GM21390 (cell line): ENCODE data around the gene CDH16.
"Not testable (repeated sequence)": the region's sequence is repeated elsewhere in the genome, so short reads cannot be mapped to it uniquely, and the experiment has no call there.

Experiments
- ATAC-seq: cut with Tn5 transposase; IDR thresholded peaks from one replicate; pipeline ENCODE4 v1.9.1; 2021; ENCODE audit not compliant: unreplicated experiment

Gene CDH16

GRCh38 chr16:66918803-66919568, at the start of gene CDH16:
Gene CDH16 (minus strand): TSS chr16:66918885. CDS start chr16:66918065, 820 bp downstream.
- no peak for ATAC-seq

- no peak for ATAC-seq
Observed at GRCh38 chr16:66964049-66964448, 45.4 kb upstream of the CDH16 start.

GRCh38 chr16:66961914-66962313, 43.2 kb upstream of the CDH16 start:
- ATAC-seq: no peak

- peak; percentile 63 for ATAC-seq
Observed at GRCh38 chr16:66961065-66961744, 42.5 kb upstream of the CDH16 start, which contains the start of gene CES3. Gene CES3 (plus strand): TSS chr16:66961266. CDS start chr16:66961308, 42 bp downstream.

GRCh38 chr16:66960270-66960669, 41.6 kb upstream of the CDH16 start:
- no peak for ATAC-seq

GRCh38 chr16:66959704-66960161, 41.0 kb upstream of the CDH16 start:
- no peak for ATAC-seq

- no peak for ATAC-seq
Observed at GRCh38 chr16:66958857-66959703, 40.4 kb upstream of the CDH16 start.

GRCh38 chr16:66956154-66956457, 37.4 kb upstream of the CDH16 start:
- ATAC-seq: not testable (repeated sequence)

GRCh38 chr16:66955363-66956153, 36.9 kb upstream of the CDH16 start:
- not testable (repeated sequence) for ATAC-seq

- ATAC-seq: no peak
Observed at GRCh38 chr16:66954097-66954659, 35.5 kb upstream of the CDH16 start.

GRCh38 chr16:66953462-66954096, 34.9 kb upstream of the CDH16 start:
- no peak for ATAC-seq

GRCh38 chr16:66952430-66953110, 33.9 kb upstream of the CDH16 start:
- no peak for ATAC-seq

GRCh38 chr16:66950971-66951790, 32.5 kb upstream of the CDH16 start:
- no peak for ATAC-seq

GRCh38 chr16:66950437-66950836, 31.8 kb upstream of the CDH16 start:
- no peak for ATAC-seq

- no peak for ATAC-seq
Observed at GRCh38 chr16:66949472-66949871, 30.8 kb upstream of the CDH16 start.

- no peak for ATAC-seq
Observed at GRCh38 chr16:66948837-66949225, 30.1 kb upstream of the CDH16 start.

GRCh38 chr16:66948134-66948836, 29.6 kb upstream of the CDH16 start:
- ATAC-seq: no peak
